HG02678 (cell line): ENCODE results near the gene EDDM13.
A peak's percentile ranks its signal among the peaks of the same experiment; 100 is the strongest.
"Not testable (repeated sequence)": the region's sequence is repeated elsewhere in the genome, so short reads cannot be mapped to it uniquely, and the experiment has no call there.

ENCODE experiments used
- ATAC-seq: cut with Tn5 transposase; IDR thresholded peaks from one replicate; pipeline ENCODE4 v1.9.1; 2021; ENCODE audit warnings: mild to moderate bottlenecking, moderate library complexity; ENCODE audit not compliant: unreplicated experiment

The EDDM13 gene, protein sequence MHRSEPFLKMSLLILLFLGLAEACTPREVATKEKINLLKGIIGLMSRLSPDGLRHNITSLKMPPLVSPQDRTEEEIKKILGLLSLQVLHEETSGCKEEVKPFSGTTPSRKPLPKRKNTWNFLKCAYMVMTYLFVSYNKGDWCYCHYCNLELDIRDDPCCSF

DNA sequence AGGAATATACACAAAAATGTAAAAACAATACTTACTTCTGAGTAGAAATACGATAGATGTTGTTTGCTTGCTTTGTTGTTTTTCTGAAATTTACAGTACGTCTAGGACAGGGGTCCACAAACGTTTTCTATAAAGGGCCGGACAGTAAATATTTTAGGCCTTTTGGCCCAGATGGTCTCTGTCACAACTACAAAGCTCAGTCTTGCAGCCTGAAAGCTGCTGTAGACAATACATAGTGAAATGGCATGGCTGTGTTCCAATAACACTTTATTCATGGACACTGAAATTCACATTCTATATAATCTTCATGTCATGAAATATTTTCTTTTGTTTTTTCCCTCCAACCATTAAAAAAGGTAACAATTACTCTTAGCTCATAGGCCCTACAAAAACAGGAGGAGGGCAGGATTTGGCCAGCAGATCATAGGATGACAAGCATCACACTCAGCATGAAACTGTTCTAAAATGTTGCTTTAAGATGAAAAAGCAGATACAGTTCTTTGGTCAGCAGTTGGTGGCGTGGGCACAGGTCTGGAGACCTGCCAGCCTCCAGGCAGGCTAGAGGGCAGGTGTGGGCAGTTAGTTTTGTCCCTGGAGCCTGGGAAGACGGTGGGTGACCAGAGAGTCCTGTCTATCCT is at the start of gene EDDM13:
TSS of gene EDDM13 (plus strand) at position 588 of the 638 bp plus-strand sequence. CDS start 87 bp downstream, outside the sequence.
- ATAC-seq = no peak

DNA sequence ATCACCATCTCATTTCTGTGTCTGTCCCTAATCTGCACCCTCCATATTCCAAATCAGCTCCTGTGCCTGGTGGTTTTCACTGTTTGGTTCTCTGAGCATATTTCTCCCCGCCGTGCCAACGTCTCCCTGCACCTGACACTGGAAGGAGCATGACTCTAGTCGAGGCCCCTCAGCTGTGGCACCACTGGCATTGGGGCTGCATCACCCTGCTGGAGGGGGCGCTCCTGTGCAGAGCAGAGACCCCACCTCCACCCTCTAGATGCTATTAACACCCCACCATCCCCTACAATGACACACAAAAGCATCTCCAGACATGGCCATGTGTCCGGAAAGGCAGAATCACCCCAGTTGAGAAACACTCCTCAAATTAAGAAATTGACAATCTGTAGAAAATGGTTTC is 49.6 kb upstream of the EDDM13 start:
- ATAC-seq = no peak

DNA sequence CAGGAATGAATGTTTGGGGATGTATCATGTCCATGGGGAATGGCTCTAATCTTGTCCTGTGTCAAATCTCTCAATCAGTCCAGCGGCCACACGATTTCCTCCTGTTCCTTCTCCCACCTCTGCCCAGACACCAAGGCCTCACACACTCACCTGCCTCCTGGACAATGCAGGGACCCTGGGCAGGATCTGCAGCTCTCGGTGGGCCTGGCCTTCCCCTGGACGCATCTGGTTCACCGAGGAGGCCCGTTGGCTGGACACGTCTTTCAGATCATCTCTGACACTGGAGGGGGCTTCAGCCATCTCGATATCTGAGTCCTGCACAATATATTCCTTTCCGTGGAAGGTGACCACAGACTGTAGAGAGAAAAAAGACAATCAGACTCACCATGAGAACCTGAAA is 49.1 kb upstream of the EDDM13 start:
- no peak for ATAC-seq

DNA sequence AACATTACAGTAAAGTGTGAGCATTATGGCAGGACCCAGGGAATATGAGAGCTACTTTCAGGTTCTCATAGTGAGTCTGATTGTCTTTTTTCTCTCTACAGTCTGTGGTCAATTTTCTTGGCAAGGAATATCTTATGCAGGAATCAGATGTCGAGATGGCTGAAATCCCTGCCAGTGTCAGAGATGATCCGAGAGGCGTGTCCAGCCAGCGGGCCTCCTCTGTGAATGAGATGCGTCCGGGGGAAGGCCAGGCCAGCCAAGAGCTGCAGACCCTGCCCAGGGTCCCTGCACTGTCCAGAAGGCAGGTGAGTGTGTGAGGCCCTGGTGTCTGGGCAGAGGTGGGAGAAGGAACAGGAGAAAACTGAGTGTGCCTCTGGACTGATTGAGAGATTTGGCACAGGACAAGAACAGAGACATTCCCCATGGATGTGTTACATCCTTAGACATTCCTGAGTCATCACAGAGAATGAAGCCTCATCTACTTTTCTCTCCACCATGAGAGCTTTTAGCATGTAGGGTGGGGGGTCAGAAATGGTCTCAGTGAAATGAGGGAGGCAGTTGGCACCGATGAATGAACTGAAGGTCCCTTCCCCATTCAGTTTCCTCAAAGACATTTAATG is 27.3 kb upstream of the EDDM13 start:
- no peak for ATAC-seq

DNA sequence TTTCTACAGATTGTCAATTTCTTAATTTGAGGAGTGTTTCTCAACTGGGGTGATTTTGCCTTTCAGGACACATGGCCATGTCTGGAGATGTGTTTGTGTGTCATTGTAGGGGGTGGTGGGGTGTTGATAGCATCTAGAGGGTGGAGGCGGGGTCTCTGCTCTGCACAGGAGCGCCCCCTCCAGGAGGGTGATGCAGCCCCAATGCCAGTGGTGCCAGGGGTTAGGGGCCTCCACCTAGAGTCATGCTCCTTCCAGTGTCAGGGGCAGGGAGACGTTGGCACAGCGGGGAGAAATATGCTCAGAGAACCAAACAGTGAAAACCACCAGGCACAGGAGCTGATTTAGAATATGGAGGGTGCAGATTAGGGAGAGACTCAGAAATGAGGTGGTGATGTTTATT is 26.8 kb upstream of the EDDM13 start:
- ATAC-seq = not testable (repeated sequence)

DNA sequence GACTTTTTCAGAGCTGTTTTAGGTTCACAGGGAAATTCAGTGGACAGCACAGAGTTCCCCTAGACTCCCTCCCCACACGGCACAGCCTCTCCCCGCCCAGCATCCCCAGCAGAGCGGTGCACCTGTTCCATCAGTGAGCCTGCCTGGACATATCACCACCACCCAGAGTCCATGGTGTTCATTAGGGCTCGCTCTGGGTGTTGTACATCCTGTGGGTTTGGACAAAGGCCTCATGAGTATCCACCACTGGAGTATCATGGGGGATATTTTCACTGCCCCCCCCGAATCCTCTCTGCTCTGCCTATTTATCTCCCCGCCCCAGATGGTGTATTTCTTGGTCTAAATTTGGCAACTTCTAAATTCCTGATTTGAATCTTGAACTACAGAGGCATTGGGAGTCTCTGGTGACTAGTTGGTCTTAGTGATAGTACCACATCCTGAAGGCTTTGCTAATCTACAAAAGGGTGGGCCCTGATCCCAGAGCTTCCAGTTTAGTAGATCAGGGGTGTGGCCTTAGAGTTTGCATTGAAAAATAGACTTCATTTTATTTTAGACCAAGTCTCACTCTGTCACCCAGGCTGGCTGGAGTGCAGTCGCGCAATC is 23.7 kb upstream of the EDDM13 start:
- not testable (repeated sequence) for ATAC-seq

DNA sequence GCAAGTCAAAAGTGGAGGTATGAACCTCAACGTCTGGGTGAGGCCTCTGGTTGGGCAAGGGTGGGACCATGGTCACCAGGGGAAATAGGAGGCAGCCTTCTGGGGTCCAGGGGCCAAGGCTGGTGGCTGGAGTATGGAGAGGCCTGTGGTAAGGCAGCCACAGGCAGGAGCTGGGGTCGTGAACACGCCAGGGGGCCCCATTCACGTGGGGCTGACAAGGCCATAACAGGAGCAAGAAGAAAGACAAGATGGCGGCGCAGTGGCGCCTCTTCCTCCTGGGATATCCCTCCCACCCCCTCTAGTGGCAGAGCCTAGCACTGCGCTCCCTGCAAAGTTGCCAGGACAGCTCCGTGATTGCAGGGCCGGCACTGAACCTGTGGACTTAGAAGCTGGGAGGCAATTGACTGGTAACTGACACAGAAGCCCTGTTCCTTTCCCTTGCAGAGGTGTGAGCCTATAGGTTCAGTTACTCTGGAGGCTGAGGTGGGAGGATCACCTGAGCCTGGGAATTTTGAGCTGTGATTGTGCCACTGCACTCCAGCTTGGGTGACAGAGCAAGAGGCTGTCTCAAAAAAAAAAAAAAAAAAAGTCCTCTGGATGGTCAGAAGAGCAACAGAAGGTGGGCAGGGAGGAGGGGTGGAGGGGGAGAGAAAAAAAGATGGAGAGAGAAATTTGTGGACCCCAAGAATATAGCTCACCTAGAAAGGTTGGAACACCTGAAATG is 19.7 kb upstream of the EDDM13 start:
- peak; percentile 55 for ATAC-seq

DNA sequence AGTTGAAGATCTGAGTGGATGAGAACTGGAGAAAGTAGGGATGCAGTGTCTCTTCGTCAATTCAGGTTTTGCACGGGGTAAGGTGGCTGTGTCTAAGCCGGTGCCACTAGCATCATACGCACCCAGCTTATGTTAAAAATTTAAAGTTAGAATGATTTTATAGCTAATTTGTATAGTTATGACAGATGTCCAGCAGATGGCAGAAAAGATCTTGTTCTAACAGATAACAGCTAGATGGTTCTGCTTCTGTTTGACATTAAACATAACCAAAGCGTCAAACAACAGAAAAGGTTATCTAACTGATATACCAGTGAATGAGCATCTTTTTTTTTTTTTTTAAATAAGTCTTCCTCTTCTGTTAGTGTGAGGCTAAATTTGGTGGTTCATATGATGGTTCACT is 18.8 kb upstream of the EDDM13 start:
- no peak for ATAC-seq

DNA sequence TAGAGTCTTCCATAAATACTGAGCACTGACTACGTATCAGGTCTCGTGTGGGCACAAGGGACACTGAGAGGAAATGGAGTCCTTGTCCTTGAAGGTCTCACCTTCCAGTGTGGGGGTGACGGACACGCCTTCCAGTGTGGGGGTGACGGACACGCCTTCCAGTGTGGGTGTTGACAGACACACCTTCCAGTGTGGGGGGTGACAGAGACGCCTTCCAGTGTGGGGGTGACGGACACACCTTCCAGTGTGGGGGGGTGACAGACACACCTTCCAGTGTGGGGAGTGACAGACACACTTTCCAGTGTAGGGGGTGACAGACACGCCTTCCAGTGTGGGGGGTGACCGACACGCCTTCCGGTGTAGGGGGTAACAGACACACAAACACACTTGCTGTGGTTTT is 14.3 kb upstream of the EDDM13 start:
- ATAC-seq = no peak

DNA sequence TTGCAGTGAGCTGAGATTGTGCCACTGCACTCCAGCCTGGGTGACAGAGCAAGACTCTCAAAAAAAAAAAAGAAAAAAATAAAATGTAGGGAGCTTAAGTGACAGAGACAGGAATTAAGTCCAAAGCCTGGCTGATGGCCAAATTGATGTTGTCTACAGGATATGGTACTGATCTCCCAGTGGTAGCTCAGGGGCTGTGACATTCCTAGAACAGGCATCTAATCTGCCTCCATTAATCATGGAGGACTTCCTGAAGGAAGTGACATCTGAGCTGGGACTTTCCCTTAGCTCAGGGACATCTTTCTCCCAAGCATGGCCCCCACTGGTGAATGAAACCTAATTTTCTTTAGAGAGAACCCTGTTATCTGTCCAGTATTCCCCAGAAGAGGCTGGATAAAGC is 11.4 kb upstream of the EDDM13 start:
- no peak for ATAC-seq

DNA sequence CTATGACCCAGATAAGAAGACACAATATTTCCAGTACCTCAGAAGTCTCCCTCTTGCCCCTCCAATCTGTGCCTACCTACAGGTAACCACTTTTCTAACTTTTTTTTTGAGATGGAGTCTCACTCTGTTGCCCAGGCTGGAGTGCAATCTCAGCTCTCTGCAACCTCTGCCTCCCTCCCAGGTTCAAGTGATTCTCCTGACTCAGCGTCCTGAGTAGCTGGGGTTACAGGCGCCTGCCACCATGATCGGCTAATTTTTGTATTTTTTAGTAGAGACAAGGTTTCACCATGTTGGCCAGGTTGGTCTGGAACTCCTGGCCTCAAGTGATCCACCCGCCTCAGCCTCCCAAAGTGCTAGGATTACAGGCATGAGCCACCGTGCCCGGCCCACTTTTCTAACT is 10.6 kb upstream of the EDDM13 start:
- ATAC-seq = not testable (repeated sequence)

DNA sequence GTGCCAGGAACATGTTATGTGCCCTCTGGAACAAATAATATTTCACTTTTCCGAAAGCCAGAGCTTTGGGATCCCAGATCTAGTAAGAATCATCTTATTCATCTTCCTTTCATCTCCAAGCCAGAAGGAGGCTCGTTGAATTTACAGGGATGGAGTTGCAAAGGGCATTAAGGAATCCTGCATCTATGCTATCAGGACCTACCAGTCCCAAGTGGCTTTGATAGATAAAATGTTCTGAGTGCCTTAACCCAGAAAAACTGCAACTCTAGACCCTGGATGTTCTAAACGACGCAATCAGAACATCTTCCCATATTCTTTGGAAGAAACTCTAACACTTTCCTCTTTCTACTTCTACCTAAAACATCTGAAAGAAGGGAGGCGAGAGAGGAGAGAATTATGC is 9.2 kb upstream of the EDDM13 start:
- ATAC-seq = no peak

DNA sequence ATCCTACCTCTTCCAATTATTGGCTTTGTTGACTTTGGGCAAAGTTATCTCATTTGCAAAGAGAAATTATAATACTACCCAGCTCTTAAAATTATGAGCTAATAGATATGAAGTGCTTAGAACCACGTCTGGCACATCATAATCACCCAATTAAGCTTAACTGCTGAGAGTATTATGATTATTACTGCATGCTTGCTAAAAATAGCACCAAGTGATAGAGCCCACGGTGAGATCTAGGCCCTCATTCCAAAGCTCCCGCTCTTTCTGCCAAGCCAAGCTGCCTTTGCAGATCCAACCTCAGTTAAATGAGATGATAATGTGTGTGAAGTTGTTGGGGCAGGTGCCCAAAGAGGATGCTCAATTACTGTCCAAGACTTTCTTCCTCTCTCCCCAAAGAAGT is 6.5 kb upstream of the EDDM13 start:
- ATAC-seq = no peak

DNA sequence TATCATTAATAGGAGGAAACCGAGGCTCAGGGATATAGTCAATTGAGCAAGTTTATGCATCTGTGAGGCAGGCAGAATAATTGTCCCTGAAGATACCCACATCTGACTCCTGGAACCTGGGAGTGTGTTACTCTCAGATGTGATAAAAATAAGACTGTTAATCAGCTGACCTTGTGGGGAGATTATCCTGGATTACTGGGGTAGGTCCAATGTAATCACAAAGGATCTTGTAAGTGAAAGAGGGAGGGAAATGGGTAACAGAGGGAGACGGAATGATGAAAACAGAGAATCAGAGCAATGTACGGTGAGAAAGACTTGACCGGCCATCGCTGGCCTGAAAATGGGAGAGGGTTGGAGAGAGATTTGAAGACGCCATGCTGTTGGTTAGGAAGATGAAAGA is 3.2 kb upstream of the EDDM13 start:
- ATAC-seq = no peak

DNA sequence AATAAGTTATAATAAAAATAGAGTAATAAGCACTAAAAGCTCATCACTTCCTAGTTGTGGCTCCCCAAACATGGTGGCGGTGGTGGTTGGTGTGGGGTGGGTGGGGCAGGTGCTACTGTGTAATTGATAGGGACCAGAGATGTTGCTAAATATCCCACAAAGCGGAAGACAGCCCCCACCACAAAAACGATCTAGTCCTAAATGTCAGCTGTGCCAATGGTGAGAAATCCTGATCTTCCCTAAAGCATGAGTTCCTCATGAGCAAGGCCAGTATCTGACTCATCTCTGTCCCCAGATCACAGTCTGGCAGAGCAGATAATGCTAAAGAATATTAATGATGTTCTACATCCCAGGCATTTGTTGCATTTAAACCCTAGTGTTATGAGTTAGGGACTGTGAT is 1.9 kb upstream of the EDDM13 start:
- no peak for ATAC-seq

DNA sequence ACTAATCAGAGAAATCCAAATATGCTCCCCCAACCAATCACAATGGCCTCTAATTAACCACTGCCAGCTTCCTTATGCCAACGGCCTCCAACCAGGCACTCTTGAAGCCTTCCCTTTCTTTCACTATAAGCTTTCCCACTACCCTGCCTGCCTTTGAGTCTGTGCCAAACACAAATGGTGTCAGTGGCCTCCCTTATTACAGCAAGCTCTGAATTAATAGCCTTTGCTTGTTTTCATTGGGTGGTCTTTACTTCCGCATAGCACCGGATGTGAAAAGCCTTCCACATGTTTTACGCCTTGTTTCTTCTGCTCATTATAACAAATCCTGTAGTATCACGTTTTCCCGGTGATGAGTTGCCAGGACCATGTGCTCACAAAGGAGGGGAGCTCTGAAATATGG is 1.4 kb upstream of the EDDM13 start:
- no peak for ATAC-seq

DNA sequence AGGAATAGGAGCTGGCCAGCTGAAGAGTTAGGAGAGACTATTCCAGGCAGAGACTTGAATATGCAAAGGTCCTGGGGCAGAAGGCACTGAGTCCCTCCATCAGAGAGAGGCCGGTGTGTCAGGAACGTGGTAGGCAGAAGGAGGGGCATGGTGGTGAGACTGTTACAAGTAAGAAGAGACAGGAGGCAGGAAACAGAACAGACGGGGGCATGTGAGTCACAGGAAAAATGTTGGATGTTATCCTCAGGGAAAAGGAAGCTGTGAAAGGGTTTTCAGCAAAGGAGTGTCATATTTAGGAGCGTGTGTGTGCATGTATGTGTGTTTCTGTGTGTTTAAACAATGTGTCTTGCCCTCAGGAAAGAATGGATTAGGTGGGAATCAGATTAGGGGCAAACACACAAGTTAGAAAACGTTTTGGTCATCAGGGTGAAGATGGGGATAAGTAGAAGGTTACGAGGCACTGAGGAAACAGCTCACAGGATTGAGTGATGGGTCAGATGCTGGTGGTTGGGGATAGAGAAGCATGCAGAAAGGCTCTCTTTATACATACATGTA is 1.1 kb downstream of the EDDM13 start:
- ATAC-seq = no peak

DNA sequence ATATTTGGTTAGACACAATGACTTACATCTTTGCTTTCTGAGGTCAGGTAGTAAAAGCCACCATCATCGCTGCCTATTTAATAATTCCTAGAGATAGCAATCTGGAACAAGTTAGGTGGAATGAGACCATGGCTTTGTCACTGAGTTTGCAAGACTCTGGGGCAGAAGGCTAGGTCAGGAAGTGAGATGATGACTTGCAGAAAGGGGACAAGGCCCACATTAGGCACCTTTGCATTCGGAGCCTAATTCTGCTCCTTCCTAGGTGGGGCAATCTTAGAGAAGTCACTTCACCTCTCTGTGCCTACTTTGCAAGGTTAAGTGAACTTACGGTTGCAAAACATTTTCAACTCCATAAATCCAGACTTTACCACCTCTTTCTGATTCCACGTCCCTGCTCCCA is 10.3 kb downstream of the EDDM13 start:
- no peak for ATAC-seq

DNA sequence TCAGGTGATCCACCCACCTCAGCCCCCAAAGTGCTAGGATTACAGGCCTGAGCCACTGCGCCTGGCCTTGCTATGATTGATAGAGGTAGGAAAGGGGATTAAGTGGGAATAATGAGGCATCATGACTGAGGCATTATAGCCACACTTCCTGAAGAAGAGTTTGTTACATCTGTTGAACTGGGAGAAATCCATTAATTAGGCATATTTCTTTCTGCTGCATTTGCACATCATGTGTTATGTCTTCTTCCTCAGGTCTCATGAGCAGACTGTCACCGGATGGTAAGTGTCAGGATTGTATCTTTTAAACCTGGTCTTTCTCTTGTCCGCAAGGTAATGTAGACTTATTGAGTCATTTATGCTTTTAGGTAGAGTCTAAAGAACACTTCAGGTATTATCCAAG is 12.2 kb downstream of the EDDM13 start:
- no peak for ATAC-seq

DNA sequence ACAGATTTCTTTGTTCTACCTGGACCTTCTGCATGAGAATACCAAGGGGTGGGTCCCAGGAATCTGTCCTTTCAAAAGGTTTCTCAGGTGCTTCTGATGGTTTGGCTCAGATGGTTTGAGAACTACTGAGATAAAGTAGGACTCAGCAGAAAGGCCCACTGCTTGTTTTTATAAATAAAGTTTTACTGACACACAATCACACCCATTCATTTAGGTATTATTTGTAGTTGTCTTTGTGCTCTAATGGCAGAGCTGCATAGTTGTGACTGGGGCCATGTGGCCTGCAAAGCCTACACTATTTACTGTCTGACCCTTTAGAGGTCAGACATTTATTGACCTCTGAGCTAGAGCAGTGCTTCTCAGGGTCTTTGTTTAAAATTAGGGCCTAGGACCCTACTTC is 17.6 kb downstream of the EDDM13 start:
- no peak for ATAC-seq

DNA sequence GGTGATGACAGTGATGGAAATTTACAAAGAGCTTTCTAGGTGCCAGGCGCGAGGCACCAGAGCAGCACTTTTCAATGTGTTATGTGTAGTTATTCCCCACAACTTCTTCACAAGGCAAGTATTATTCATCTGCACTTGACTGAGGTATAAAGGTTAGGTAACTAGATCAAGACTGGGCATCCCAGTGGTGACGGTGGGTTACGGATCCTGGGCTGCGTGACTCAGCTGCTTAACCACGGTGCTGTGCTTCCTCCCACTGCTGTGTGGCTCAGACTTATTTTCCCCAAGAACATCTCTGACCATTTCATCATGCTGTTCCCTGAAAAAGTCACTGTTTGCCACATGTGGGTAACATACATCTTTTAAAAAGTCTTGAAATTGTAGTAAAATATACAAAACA is 19.3 kb downstream of the EDDM13 start:
- no peak for ATAC-seq
